ENCODE data around the gene DUOXA2.

DUOXA2 gene

GRCh38 chr15:45087513-45087912 lies 26.6 kb upstream of the DUOXA2 start:
- H3K27ac Mint-ChIP-seq (ENCODE audit: low read depth), result no peak overlapping the region
- DNase-seq (ENCODE audit: low spot score in 2 of 2) (no peak), ATAC-seq (replicated peaks; ENCODE audit: extremely low read depth, poor library complexity, severe bottlenecking) (no peak)
- no peaks in the 10 kb centered on the region for H3K9me3 Mint-ChIP-seq
- H3K36me3 Mint-ChIP-seq (ENCODE audit: insufficient read depth), result no peaks in the 10 kb centered on the region
- no peaks in the 10 kb centered on the region for H3K4me1 Mint-ChIP-seq
- no peak overlapping the region for H3K4me3 Mint-ChIP-seq
- peaks cover 77% of the 10 kb centered on the region for H3K27me3 Mint-ChIP-seq

- no peak overlapping the region for H3K4me3 Mint-ChIP-seq
- ATAC-seq (replicated peaks; ENCODE audit: extremely low read depth, poor library complexity, severe bottlenecking) (no peak), DNase-seq (ENCODE audit: low spot score in 2 of 2) (no peak)
- H3K36me3 Mint-ChIP-seq (ENCODE audit: insufficient read depth), result no peaks in the 10 kb centered on the region
- no peaks in the 10 kb centered on the region for H3K9me3 Mint-ChIP-seq
- no peak overlapping the region for H3K27ac Mint-ChIP-seq (ENCODE audit: low read depth)
- H3K4me1 Mint-ChIP-seq, result no peaks in the 10 kb centered on the region
- peaks cover 71% of the 10 kb centered on the region for H3K27me3 Mint-ChIP-seq
Measured at GRCh38 chr15:45088801-45089711, 25.1 kb upstream of the DUOXA2 start.

DNA sequence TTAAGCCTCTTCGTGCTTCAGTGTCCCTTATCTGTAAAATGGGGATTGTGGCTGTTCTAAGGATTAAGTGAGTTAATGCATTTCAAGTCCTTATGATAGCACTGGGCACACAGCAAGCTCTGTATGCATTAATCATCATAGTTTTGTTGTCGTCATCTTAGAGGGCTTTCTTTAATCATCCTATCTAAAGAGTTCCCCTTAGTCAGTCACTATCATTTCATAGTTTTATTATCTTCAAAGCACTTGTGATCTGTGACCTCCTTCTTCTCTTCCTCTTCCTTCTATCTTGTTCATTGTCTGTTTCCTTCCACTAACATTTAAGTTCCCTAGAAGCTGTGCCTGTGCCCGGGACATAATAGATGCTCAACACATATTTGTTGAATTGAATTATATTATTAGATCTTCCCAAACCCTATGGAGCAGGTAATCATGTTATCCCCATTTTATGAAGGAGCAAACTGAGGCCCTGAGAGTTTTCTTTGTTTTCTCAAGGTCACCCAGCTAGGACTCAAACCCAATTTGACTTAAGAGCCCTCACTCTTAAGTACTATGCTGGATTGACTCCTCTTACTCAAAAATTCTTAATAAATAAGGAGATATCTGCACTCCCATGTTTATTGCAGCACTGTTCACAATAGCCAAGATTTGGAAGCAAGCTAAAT lies 24.3 kb upstream of the DUOXA2 start:
- Mint-ChIP-seq H3K4me1 (no peaks in the 10 kb centered on the region), H3K36me3 (ENCODE audit: insufficient read depth) (no peaks in the 10 kb centered on the region), H3K27me3 (peaks cover 63% of the 10 kb centered on the region), H3K27ac (ENCODE audit: low read depth) (no peak overlapping the region), H3K9me3 (no peaks in the 10 kb centered on the region), H3K4me3 (no peak overlapping the region)
- no peak for DNase-seq (ENCODE audit: low spot score in 2 of 2)
- ATAC-seq (replicated peaks; ENCODE audit: extremely low read depth, poor library complexity, severe bottlenecking), result no peak

DNA sequence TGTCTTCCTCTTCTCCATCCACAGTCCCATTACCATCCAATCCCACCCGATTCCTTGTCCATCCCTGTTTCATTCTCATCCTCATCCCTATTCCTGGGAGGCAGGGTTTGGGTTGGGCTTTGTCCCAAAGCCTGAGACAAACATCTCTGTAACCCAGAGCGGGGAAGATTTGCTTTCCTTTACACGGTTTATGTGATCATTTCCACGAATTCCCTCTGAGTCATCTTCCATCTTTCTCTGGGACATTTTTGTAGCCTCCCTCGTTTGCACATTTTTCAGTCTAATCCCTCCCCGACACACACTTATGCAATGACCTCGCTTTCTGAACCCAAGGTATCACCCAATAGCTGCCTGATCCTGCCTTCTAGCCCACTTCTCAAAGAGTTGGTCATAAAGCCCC lies 23.0 kb upstream of the DUOXA2 start:
- H3K27me3 Mint-ChIP-seq, result peaks cover 55% of the 10 kb centered on the region
- no peaks in the 10 kb centered on the region for H3K9me3 Mint-ChIP-seq
- no peak for DNase-seq (ENCODE audit: low spot score in 2 of 2)

GRCh38 chr15:45091576-45091975 lies 22.6 kb upstream of the DUOXA2 start:
- peaks cover 55% of the 10 kb centered on the region for H3K27me3 Mint-ChIP-seq
- H3K4me1 Mint-ChIP-seq, result no peaks in the 10 kb centered on the region
- ATAC-seq (replicated peaks; ENCODE audit: extremely low read depth, poor library complexity, severe bottlenecking), result no peak
- H3K4me3 Mint-ChIP-seq, result no peak overlapping the region
- DNase-seq (ENCODE audit: low spot score in 2 of 2), result no peak
- no peak overlapping the region for H3K27ac Mint-ChIP-seq (ENCODE audit: low read depth)
- no peaks in the 10 kb centered on the region for H3K9me3 Mint-ChIP-seq
- H3K36me3 Mint-ChIP-seq (ENCODE audit: insufficient read depth), result no peaks in the 10 kb centered on the region

More for the DNA sequence above, 23.0 kb upstream of the DUOXA2 start:
- Mint-ChIP-seq H3K27ac (ENCODE audit: low read depth) (no peak overlapping the region), H3K36me3 (ENCODE audit: insufficient read depth) (no peaks in the 10 kb centered on the region), H3K4me1 (no peaks in the 10 kb centered on the region), H3K4me3 (no peak overlapping the region)
- no peak for ATAC-seq (replicated peaks; ENCODE audit: extremely low read depth, poor library complexity, severe bottlenecking)

- no peak for DNase-seq (ENCODE audit: low spot score in 2 of 2)
- Mint-ChIP-seq H3K27ac (ENCODE audit: low read depth) (no peak overlapping the region), H3K36me3 (ENCODE audit: insufficient read depth) (no peaks in the 10 kb centered on the region), H3K9me3 (no peaks in the 10 kb centered on the region), H3K4me1 (no peaks in the 10 kb centered on the region), H3K27me3 (peaks cover 48% of the 10 kb centered on the region), H3K4me3 (no peak overlapping the region)
- ATAC-seq (replicated peaks; ENCODE audit: extremely low read depth, poor library complexity, severe bottlenecking), result no peak
Measured at GRCh38 chr15:45093013-45093412, 21.1 kb upstream of the DUOXA2 start.

- no peak for DNase-seq (ENCODE audit: low spot score in 2 of 2)
- no peaks in the 10 kb centered on the region for H3K9me3 Mint-ChIP-seq
- no peak for ATAC-seq (replicated peaks; ENCODE audit: extremely low read depth, poor library complexity, severe bottlenecking)
- peaks cover 44% of the 10 kb centered on the region for H3K27me3 Mint-ChIP-seq
- no peak overlapping the region for H3K27ac Mint-ChIP-seq (ENCODE audit: low read depth)
- H3K4me1 Mint-ChIP-seq, result no peaks in the 10 kb centered on the region
- no peak overlapping the region for H3K4me3 Mint-ChIP-seq
- H3K36me3 Mint-ChIP-seq (ENCODE audit: insufficient read depth), result no peaks in the 10 kb centered on the region
Measured at GRCh38 chr15:45093622-45094357, 20.3 kb upstream of the DUOXA2 start.

GRCh38 chr15:45094358-45094730 lies 19.8 kb upstream of the DUOXA2 start:
- Mint-ChIP-seq H3K27ac (ENCODE audit: low read depth) (no peak overlapping the region), H3K36me3 (ENCODE audit: insufficient read depth) (no peaks in the 10 kb centered on the region), H3K9me3 (no peaks in the 10 kb centered on the region), H3K27me3 (peaks cover 39% of the 10 kb centered on the region), H3K4me1 (no peaks in the 10 kb centered on the region), H3K4me3 (no peak overlapping the region)
- ATAC-seq (replicated peaks; ENCODE audit: extremely low read depth, poor library complexity, severe bottlenecking), result no peak
- DNase-seq (ENCODE audit: low spot score in 2 of 2), result no peak

GRCh38 chr15:45095661-45096060 lies 18.5 kb upstream of the DUOXA2 start:
- Mint-ChIP-seq H3K36me3 (ENCODE audit: insufficient read depth) (no peaks in the 10 kb centered on the region), H3K4me3 (no peak overlapping the region), H3K27ac (ENCODE audit: low read depth) (no peak overlapping the region), H3K27me3 (peaks cover 38% of the 10 kb centered on the region), H3K4me1 (no peaks in the 10 kb centered on the region), H3K9me3 (no peaks in the 10 kb centered on the region)
- DNase-seq (ENCODE audit: low spot score in 2 of 2) (no peak), ATAC-seq (replicated peaks; ENCODE audit: extremely low read depth, poor library complexity, severe bottlenecking) (no peak)

DNA sequence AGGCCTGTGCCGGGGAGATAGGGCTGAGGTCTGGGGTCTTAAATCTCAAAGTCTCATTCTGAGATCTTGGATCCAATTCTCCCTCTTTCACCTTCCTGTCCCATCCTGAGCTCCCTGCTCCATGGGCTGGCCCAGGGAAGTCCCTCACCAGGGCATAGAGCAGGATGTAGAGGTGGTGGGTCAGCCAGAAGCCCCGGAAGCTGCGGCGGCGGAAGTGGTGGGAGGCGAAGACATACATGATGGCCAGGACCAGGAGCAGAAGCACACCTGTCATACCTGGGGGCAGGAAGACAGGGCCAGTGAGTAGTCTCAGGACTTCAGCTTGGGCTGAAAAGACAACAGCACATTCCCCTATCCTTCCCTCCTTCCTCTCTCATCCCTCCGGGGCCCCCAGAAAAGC lies 16.7 kb upstream of the DUOXA2 start:
- no peaks in the 10 kb centered on the region for H3K9me3 Mint-ChIP-seq
- DNase-seq (ENCODE audit: low spot score in 2 of 2) (no peak), ATAC-seq (replicated peaks; ENCODE audit: extremely low read depth, poor library complexity, severe bottlenecking) (no peak)
- H3K4me1 Mint-ChIP-seq, result no peaks in the 10 kb centered on the region
- peaks cover 33% of the 10 kb centered on the region for H3K27me3 Mint-ChIP-seq
- peaks cover 2% of the 10 kb centered on the region for H3K36me3 Mint-ChIP-seq (ENCODE audit: insufficient read depth)
- no peak overlapping the region for H3K27ac Mint-ChIP-seq (ENCODE audit: low read depth)
- H3K4me3 Mint-ChIP-seq, result no peak overlapping the region

DNA sequence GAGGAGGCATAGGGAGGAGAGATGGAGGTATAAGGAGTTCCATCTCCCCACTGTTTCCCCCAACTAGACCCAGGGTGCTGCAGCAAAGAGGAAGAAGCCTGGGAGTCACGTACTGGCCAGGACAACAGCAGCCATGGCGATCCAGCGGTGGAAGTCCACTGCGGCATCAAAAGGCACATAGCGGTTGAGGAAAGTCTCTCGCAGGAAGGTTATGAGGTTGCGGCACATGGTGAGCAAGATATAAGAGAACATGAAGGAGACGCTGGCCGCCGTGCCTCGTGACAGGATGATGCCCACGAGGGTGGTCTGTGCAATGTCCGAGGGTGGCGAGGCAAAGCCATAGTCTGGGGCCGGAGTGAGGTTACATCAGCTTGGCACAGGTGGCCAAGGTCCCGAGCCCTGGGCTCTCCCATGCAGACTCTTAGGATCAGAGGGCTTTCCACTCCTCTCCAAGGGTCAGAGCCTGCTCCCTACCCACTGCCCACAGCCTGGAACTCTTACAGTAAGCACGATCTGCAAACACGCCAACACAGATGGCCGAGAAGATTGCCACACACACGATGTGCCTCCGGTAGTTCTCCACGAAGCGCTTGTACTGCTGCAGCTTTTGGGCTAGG lies 14.5 kb upstream of the DUOXA2 start:
- H3K4me1 Mint-ChIP-seq, result no peaks in the 10 kb centered on the region
- no peak for DNase-seq (ENCODE audit: low spot score in 2 of 2)

DNA sequence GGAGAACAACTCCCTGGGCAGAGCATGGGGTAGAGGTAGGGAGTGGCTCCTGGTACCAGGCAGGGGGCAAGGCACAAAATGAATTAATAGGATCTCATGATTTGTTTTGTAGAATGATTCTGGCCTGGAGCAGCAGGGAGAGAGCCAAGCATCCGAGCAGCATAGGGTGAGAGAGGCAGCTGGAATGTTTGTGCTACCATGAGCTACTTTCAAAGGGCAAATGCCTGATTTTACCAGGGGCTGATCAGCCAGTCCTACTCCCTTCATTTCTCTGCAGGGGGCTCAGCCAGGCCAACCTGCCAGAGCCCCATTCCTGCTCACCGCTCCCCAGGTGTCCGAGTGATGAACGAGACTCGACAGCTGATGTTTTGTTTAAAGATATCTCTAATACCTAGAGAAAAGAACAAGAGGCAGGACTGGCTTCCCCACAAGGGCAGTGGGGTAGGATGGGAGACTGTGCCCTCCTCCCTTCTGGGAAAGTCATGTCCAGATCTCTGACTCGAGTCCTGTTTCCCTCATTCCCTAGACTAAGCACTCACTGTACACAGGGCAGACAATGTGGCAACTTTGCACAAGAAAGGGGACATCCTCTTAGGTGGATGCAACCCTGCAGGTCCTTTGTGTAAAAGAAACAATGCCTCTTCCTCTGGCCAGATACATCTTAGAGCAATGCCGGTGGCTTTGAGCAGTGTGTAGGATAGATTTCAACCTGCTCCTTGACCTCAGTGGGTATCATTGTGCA lies 13.1 kb upstream of the DUOXA2 start:
- Mint-ChIP-seq H3K9me3 (no peaks in the 10 kb centered on the region), H3K27me3 (peaks cover 48% of the 10 kb centered on the region), H3K4me3 (no peak overlapping the region), H3K36me3 (ENCODE audit: insufficient read depth) (peaks cover 2% of the 10 kb centered on the region), H3K4me1 (no peaks in the 10 kb centered on the region), H3K27ac (ENCODE audit: low read depth) (peak overlapping the region; percentile 26)
- DNase-seq (ENCODE audit: low spot score in 2 of 2), result no peak
- ATAC-seq (replicated peaks; ENCODE audit: extremely low read depth, poor library complexity, severe bottlenecking), result no peak

More for the DNA sequence above, 14.5 kb upstream of the DUOXA2 start:
- H3K27ac Mint-ChIP-seq (ENCODE audit: low read depth), result no peak overlapping the region
- ATAC-seq (replicated peaks; ENCODE audit: extremely low read depth, poor library complexity, severe bottlenecking), result no peak
- H3K36me3 Mint-ChIP-seq (ENCODE audit: insufficient read depth), result peaks cover 2% of the 10 kb centered on the region
- no peaks in the 10 kb centered on the region for H3K9me3 Mint-ChIP-seq
- H3K27me3 Mint-ChIP-seq, result peaks cover 46% of the 10 kb centered on the region
- no peak overlapping the region for H3K4me3 Mint-ChIP-seq

All from central memory CD8-positive, alpha-beta T cell (primary cell).